ENCODE results near the gene STUB1.

Gene STUB1

GRCh38 chr16:694863-695354 lies 14.7 kb downstream of the STUB1 start:
- DNase-seq (ENCODE audit: low read depth) = no peak

- DNase-seq (ENCODE audit: low read depth) = peak; percentile 59
Measured at GRCh38 chr16:695355-696089, 15.3 kb downstream of the STUB1 start.

- DNase-seq (ENCODE audit: low read depth) = no peak
Measured at GRCh38 chr16:698911-699671, 18.9 kb downstream of the STUB1 start.

- no peak for DNase-seq (ENCODE audit: low read depth)
Measured at GRCh38 chr16:700684-701584, 20.7 kb downstream of the STUB1 start.

GRCh38 chr16:702341-702740 lies 22.1 kb downstream of the STUB1 start:
- no peak for DNase-seq (ENCODE audit: low read depth)

GRCh38 chr16:703406-703805 lies 23.2 kb downstream of the STUB1 start:
- no peak for DNase-seq (ENCODE audit: low read depth)

- DNase-seq (ENCODE audit: low read depth) = no peak
Measured at GRCh38 chr16:704047-704446, 23.8 kb downstream of the STUB1 start.

GRCh38 chr16:704552-705380 lies 24.6 kb downstream of the STUB1 start:
- no peak for DNase-seq (ENCODE audit: low read depth)

GRCh38 chr16:705431-706188 lies 25.4 kb downstream of the STUB1 start, which contains the start of gene FBXL16:
Gene FBXL16 (minus strand): TSS chr16:705801. CDS start chr16:697405, 8,396 bp downstream.
- no peak for DNase-seq (ENCODE audit: low read depth)

GRCh38 chr16:706189-707061 lies 26.2 kb downstream of the STUB1 start:
- no peak for DNase-seq (ENCODE audit: low read depth)

GRCh38 chr16:707062-707538 lies 26.9 kb downstream of the STUB1 start:
- DNase-seq (ENCODE audit: low read depth) = no peak

GRCh38 chr16:708019-708418 lies 27.8 kb downstream of the STUB1 start:
- no peak for DNase-seq (ENCODE audit: low read depth)

GRCh38 chr16:708959-709358 lies 28.7 kb downstream of the STUB1 start:
- DNase-seq (ENCODE audit: low read depth) = no peak

- no peak for DNase-seq (ENCODE audit: low read depth)
Measured at GRCh38 chr16:709566-710499, 29.6 kb downstream of the STUB1 start.

GRCh38 chr16:710500-711075 lies 30.4 kb downstream of the STUB1 start:
- no peak for DNase-seq (ENCODE audit: low read depth)

GRCh38 chr16:711084-711483 lies 30.9 kb downstream of the STUB1 start:
- no peak for DNase-seq (ENCODE audit: low read depth)

- DNase-seq (ENCODE audit: low read depth) = peak; percentile 66
Measured at GRCh38 chr16:711548-712320, 31.5 kb downstream of the STUB1 start.

Measured in stimulated activated CD4-positive, alpha-beta T cell treated with anti-CD3 and anti-CD28 coated beads, Interleukin-2, amount 100 ng/mL, for 4 hours (primary cell).